ENCODE measurements around the gene SPATS2. TPM values are rescaled to one million over a fixed set of nuclear protein-coding genes. Genes with fewer than 3 reads are reported as not detected.

The SPATS2 gene
- total RNA-seq, 1 experiment from 2014 or later: 74.2 TPM

DNA sequence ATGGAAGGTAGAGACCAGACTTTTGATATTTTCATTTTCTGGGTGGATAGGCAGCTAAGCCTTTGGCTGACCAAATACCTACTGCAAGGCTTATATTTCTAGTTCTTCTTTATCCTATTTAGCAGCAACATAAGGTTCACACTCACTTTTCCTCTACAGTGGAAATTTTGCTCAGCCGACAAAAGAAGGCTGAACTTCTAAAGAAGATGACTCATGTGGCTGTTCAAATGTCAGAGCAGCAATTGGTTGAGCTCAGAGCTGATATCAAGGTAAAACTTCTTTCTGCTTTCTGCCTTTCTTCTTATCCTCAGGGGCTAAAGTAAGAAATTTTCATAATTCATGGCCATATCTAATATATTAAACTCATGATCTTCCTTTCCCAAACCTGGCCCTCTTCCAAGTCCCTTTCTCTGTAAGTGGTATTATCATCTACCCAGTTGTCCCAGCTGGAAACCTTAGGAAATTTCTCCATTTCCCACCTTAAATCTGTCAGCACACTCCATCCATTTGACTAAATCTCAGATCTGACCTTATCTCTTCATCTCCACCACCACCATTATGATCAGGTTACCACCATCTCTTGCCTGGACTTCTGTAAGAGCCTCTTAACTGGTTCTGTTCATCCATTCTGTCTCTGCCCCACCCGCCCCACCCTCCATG, 151.8 kb downstream of the SPATS2 start:
- Histone ChIP-seq H3K27ac (ENCODE audit: low read depth, low read length) (peak overlapping the region; percentile 84), H4K20me1 (ENCODE audit: insufficient read depth) (no peaks in the 10 kb centered on the region), H3K9me2 (ENCODE audit: insufficient read depth) (no peaks in the 10 kb centered on the region), H3K9me3 (ENCODE audit: control insufficient read depth in 1 of 2, insufficient read depth in 1 of 2, low read depth in 1 of 2, low read length in 2 of 2) (no peaks in the 10 kb centered on the region), H3K4me2 (ENCODE audit: low read length) (peak overlapping the region; percentile 55), H3K36me3 (ENCODE audit: control insufficient read depth in 1 of 2, insufficient read depth in 2 of 2, low read length in 2 of 2) (peaks cover 17 to 18% of the 10 kb centered on the region in 2 experiments), H3K27me3 (ENCODE audit: insufficient read depth, low read length) (no peaks in the 10 kb centered on the region), H3K79me2 (ENCODE audit: insufficient read depth, low read length) (no peaks in the 10 kb centered on the region), H2AFZ (ENCODE audit: low read depth, low read length, poor library complexity, severe bottlenecking) (no peak overlapping the region), H3K9ac (ENCODE audit: low read length) (peak overlapping the region; percentile 5; the same call in 1 of the 2 replicates), H3K4me1 (ENCODE audit: control insufficient read depth in 1 of 2, insufficient read depth in 2 of 2, low read length in 2 of 2) (peaks cover 46 to 52% of the 10 kb centered on the region in 2 experiments), H3K4me3 (replicated peaks in 1 of 2; ENCODE audit: low read depth in 1 of 2, low read length in 2 of 2) (no peak overlapping the region)
- RAD21 ChIA-PET (ENCODE audit: low non-redundant PET in 1 of 2, low total read pairs in 2 of 2, uncharacterized antibody in 2 of 2, unreplicated experiment in 2 of 2): interaction anchor here in 1 of 2 experiments (1.2 kb wide), 1 partner anchor 161 kb away, joined by 5 read pairs; no protein-coding TSS in a partner anchor
- intact Hi-C loops (cut with micrococcal nuclease): no loop called here
- no TSS peak for BruUV-seq (replicated peaks)
- ATAC-seq: peak; percentile 52
- TF ChIP-seq CEBPB (IDR thresholded peaks at IDR 0.05; ENCODE audit: low read depth) (0 out of 2 replicates have a peak, but pooled peaks have one; percentile 40), SP1 (IDR thresholded peaks at IDR 0.05; ENCODE audit: low read depth) (peak; percentile 76), RAD21 (IDR thresholded peaks at IDR 0.05; ENCODE audit: low read depth) (no peak), JUND (IDR thresholded peaks at IDR 0.05) (peak; percentile 84), TCF7L2 (IDR thresholded peaks at IDR 0.05; ENCODE audit: borderline replicate concordance, extremely low read depth, insufficient read depth, insufficient read length) (peak; percentile 74), ATF3 (IDR thresholded peaks at IDR 0.05) (peak; percentile 16; the same call in 1 of the 2 replicates), SRF (IDR thresholded peaks at IDR 0.05; ENCODE audit: low read depth) (peak; percentile 47; the same call in 1 of the 2 replicates), ELF1 (IDR thresholded peaks at IDR 0.05; ENCODE audit: borderline replicate concordance, low read depth) (no peak), ZNF274 (IDR thresholded peaks at IDR 0.05; ENCODE audit: low read depth, low read length) (no peak), POLR2AphosphoS5 (IDR thresholded peaks at IDR 0.05; ENCODE audit: low read depth, low read length) (peak; percentile 40; the same call in 1 of the 2 replicates), ZFX (IDR thresholded peaks at IDR 0.05) (no peak), EGR1 (IDR thresholded peaks at IDR 0.05; ENCODE audit: low read depth) (no peak), SIN3A (IDR thresholded peaks at IDR 0.05; ENCODE audit: low read depth) (0 out of 2 replicates have a peak, but pooled peaks have one; percentile 32), FOSL1 (IDR thresholded peaks at IDR 0.05; ENCODE audit: low read depth) (peak; percentile 83), MAX (IDR thresholded peaks at IDR 0.05) (no peak), POLR2A (IDR thresholded peaks at IDR 0.05; ENCODE audit: borderline replicate concordance, extremely low read depth, insufficient read depth, insufficient read length) (no peak), YY1 (IDR thresholded peaks at IDR 0.05; ENCODE audit: extremely low read depth, insufficient replicate concordance, low read depth, low read length) (peak; percentile 19), CBX3 (IDR thresholded peaks at IDR 0.05; ENCODE audit: low read depth) (0 out of 2 replicates have a peak, but pooled peaks have one; percentile 68)
- TF ChIP-seq, protein P1, sequence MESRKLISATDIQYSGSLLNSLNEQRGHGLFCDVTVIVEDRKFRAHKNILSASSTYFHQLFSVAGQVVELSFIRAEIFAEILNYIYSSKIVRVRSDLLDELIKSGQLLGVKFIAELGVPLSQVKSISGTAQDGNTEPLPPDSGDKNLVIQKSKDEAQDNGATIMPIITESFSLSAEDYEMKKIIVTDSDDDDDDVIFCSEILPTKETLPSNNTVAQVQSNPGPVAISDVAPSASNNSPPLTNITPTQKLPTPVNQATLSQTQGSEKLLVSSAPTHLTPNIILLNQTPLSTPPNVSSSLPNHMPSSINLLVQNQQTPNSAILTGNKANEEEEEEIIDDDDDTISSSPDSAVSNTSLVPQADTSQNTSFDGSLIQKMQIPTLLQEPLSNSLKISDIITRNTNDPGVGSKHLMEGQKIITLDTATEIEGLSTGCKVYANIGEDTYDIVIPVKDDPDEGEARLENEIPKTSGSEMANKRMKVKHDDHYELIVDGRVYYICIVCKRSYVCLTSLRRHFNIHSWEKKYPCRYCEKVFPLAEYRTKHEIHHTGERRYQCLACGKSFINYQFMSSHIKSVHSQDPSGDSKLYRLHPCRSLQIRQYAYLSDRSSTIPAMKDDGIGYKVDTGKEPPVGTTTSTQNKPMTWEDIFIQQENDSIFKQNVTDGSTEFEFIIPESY (IDR thresholded peaks at IDR 0.05; ENCODE audit: extremely low read depth, insufficient replicate concordance, low read length): no peak
- CTCF ChIA-PET: interaction anchor here (1.1 to 2.4 kb wide), 3 partner anchors 35 to 171 kb away, joined by 3 to 17 read pairs (median 5); no protein-coding TSS in a partner anchor
- POLR2A ChIA-PET: interaction anchor here (0.6 to 1.1 kb wide), 4 partner anchors 8 to 182 kb away, joined by 3 to 4 read pairs (median 4); partner anchors contain the start of gene SPATS2
- DNase-seq (ENCODE audit: low read depth, low spot score): no peak
